Dermis microvascular lymphatic vessel endothelial cell (primary cell): Measurements from ENCODE around the gene RRBP1. TPM values are rescaled to one million over a fixed set of nuclear protein-coding genes. Genes with fewer than 3 reads are reported as not detected.

Experiments used
- DNase-seq, 2 donors: peaks; one replicate each; pipeline versions ENCODE4 v3.0.0 to v3.0.0-alpha.2; 2010; ENCODE audit warnings: low read depth in 2 of 2
- total RNA-seq: library from RNA; depleted of rRNA; stranded (reverse); fragments of >200 nt; gene quantifications from 2 replicates; pipeline ENCODE4 v1.2.1, GENCODE V29; 2014

Gene RRBP1
- total RNA-seq, 1 donor from 2014 or later, result 41.6 TPM

DNA sequence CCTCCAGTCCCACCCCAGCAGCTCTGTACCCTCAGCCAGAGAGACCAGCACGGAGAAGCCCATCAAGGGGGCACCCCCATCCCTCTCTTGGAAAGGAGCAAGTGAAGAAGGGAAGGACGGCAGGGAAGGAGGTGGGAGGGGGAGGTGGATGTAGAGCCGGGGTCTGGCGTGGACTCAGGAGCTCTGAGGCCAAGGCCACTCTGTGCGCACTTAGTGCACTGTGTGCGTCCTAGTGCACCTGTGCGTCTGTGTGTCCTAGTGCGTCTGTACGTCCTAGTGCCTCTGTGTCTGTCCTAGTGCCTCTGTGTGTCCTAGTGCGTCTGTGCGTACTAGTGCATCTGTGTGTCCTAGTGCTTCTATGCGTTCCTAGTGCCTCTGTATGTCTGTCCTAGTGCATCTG lies 58.0 kb downstream of the RRBP1 start:
- no peak for DNase-seq

DNA sequence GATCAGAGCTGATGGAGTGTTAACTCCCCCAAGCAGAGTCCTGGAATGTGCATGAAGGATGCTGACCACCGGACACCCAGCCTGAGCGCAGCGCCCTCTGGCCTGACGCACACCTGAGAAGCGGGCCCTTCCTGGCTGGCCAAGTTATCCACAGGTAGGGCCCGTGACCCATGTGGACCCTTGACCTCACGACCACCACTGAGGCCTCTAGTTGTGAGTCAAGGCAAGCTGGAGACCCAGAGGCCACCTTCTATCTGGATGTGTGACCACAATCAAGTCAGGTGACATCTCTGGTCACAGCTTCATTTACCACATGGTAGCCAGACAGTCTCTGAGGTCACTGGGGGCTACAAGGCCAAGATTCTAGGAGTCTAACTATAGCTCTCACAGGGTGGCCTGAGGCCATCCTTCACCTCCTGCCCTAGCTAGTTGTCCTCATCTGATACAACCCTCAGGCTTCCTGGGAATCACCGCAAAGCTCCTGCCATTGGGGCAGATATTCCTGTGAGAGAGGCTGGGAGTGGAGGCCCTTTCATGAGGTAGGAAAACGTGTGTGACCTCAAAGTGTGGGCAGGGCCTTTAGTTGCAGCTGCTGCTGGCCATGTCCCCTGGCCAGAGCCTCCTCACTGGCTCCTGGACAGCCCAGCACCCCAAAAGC lies 59.1 kb downstream of the RRBP1 start:
- DNase-seq, result no peak

DNA sequence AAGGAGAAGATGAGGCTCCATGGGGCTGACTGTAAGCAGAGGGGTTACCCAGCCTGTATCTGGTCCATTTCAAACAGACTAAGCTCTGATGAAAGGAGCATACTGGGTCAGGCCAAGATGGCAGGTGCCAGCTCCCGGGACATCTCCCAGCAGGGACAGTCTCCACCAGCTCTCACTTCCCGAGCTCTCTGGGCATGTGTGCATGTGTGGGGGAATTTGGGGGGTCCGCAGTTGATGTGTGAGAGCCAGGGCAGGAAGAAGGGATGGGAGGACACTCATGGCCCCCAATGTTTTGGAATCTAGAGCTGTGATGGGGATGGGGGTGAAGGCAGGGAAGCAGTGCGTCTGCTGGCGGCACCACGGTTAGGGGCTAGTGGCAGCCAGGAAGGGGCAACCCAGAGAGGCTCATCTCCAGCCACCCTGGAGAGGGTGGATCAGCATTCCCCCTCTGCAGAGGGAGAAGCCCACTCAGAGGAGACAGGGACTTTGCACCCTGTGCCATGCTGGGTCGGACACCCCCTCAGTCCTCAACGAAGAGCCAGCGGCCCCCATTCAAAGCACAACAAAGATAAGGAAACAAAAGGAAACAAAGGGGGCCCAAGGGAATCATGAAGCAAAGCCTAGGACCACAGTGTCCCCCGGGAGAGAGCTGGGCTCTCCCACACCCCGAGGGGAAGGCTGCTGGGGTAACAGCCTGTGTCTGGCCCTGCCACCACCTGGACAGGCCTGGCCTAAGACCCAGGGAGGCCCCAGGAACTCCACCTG lies 59.8 kb downstream of the RRBP1 start:
- DNase-seq, result no peak

DNA sequence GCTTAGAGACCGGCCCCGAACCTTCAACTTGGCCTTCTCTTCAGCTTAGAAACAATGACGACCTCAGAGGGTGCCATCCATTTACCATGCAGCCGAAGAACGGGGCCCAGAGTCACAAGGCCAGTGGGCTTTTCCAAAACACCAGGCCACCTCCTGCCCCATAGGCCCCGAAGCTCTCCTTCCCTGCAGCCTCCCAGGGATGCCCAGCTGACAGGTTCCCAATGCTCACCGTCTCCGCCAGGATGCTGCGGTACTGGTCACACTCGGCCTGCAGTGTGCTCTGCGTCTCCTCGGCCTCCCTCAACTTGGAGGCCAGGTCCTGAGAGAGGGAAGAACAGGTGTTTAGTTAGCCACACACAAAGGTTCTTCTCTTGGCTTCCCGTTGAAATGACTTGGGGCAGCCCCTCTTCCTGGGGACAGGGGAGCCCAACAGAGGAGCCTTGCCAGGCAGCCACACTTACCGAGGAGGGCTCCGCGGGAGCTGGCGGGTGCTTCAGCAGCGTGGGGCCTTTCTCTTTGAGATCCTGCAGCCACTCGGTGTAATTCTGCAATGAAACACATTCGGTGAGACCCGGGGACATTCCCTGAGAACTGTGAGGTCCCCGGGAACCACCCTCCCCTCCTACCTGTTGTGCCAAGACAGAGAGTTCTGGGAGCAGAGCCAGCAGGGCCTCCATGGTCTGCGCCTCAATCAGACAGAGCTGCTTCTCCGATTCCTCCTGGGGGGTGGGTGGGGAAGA lies 60.6 kb downstream of the RRBP1 start:
- DNase-seq, result no peak

DNA sequence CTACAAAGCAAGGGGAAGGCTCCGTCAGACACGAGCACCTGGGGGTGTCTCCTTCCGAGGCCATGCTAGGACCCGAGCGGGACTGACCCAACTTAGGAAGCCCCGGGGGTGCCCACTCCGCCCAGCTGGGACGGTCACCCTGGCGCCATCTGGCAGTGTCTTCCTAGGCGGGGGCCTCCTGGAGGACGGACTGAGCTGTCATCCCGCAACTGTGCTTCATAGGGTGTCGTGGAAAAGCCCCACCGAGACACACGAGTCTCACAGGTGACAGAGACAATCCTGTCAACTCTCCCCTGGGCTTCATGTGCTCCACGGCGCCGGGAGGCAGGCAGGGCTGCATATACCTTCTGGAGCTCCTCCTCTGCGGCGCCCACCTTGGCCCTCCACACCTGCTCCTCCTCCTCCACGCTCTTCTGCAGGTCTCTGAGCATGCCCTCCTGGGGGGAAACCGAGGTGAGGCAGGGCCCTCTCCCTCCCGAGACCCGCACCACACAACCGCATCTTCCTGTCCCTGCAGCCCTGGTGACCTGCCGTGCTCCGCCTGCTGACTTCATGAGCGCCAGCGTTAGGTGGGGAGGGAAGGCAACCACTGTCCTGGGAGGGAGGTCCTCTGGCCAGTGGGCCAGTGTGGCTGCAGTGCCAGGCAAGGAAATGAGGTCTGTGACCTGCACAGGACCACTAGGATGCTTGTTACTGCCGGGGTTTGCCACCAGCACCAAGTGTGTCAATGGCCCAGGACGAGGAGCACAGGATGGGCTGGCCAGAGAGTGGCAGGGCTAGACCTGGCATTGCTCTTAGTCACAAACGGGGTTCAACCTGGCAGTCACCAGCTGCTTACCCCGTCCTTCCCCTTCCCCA lies 61.4 kb downstream of the RRBP1 start:
- no peak for DNase-seq

GRCh38 chr20:17619351-17620093 lies 62.5 kb downstream of the RRBP1 start:
- no peak for DNase-seq

- DNase-seq, result no peak
These were observed 63.4 kb downstream of the RRBP1 start for GRCh38 chr20:17618673-17619013.

- DNase-seq, result no peak
These were observed 64.0 kb downstream of the RRBP1 start for GRCh38 chr20:17617868-17618672.

DNA sequence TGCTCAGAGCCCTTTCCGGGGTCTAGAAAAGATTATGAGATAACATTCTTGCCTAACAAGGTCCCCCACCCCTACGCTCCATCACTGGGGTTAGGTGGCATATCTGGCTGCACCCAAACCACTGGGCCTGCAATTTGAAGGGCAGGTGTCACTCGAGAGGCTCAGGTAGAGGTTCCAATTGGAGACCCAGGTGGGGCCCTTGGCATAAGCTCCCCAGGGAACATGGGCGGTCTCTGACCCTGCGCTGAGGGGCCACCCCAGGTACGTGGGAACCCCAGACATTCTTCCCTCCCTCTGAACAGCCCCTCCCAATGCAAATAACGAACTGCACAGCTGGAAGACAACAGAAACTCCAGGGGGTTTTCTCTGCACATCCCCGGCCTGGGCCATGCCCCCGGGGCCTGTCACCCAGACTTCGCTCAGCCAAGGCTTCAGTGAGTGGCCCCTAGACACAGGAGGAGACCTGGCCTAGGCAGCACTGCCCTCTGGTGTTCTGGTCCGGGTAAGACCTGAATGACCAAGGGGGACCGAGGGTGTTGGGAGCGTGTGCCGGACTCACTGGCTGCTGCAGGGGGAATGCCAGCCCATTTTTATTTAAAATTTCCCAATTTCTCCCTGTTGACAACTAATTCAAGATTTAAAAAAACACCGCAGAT lies 64.7 kb downstream of the RRBP1 start:
- peak; percentile 16 to 41 for DNase-seq

DNA sequence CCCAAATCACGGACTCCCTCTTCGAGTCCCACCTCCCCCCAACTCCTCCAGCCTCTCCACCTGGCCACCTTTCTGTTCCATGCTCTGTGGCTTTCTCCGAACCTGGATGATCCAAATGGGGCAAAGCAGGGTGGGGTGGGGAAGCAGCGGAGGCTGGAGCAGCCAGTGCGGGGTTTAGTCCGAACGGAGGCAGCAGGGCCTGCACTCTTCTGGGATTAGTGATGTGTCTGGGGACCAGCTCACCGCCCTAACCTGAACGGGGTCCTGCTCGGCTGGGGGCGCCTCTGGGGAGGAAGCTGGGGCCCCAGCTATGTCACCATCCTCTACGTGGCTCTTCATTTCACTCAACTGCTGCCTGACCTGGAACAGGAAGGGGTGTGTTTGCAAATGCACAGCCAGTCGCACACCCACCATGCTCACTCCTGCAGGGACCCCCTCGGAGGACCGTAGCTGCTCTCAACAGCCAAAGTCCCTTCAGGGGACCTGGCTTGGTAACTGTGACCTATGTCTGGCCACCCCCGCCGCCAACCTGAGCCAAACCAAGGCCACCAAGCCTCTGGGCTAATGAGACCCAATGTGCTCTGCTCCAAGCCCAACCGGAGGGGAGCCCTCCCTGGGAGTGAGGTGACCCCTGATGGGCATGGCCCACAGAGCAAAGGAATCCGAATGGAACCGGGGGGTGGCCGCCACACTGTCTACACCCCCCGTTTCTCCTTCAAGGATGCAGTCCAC lies 65.4 kb downstream of the RRBP1 start:
- DNase-seq, result no peak

DNA sequence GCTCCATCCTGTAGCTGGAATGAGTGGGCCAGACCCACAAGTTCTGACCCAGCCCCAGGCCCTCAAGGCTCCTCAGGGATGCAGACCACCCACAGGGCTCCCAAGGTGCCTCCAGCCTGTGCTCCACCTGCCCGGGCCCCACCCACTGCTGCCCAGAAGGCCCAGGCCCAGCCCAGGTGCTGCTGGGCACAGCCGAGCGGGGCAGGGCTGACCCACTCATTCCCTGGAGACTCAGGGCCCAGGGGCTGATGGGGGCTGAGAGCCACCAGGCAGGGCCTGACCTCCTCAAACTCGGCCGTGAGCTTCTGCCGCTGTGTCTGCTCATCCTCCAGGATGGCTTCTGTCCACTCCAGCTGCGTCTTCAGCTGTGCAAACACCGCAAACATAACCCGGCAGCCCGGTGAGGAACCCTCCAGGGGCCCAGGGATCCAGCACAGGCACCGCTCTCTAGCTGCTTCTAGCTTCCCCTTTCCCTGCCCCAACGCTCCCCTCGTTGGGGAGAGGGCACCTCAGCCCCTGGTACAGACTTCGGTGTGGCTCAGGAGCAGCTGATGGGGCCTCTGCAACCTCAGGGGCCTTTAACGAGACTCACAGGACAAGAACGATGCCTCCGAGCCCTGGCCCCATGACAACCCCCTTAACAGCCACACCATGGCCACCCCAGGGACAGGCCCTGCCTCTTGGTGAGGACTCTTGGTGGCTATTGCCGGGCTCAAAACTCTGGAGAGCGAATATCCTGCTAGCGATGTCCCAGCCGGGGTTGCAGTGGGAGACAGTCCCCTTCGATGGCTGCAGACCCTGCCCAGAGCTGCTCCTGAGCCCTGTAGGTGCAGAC lies 66.2 kb downstream of the RRBP1 start:
- no peak for DNase-seq

DNA sequence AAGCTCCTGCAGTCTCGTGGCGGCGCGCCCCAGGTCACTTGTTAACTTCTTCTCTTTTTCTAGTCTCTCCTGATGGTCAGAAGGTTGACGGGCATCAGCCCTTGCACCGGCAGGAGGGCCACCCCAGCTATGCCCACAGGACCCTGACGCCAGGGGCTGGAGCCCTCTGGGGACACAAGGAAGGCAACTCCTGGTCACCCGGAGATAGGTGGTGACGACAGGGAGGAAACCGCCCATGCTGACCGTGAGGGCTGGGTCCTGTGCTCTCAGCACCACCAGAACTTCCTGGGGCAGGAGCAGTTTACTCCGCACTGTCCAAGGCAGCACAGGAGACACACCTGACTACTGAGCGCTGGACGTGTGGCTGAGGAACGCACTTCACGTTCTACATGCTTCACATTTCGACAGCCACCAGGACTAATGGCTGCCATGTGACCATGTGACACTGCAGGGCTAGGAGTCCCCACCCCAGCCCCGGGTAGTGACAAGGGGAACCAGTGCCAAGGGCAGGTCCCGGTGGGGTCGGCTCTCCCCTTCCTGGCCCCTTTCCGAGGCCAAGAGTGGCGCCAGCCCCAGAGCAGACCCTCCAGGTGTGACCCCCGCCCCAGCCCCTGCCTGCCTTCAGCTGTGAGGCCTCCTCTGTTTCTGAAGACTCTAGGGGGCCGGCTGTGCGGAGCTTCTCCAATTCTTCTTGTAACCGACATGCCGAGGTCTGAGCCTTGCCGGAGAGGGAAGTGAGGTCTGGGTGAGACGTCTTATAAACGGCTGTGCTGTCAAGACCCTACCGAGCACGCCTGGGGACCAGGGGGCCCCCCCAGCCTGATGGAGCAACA lies 67.0 kb downstream of the RRBP1 start:
- no peak for DNase-seq

DNA sequence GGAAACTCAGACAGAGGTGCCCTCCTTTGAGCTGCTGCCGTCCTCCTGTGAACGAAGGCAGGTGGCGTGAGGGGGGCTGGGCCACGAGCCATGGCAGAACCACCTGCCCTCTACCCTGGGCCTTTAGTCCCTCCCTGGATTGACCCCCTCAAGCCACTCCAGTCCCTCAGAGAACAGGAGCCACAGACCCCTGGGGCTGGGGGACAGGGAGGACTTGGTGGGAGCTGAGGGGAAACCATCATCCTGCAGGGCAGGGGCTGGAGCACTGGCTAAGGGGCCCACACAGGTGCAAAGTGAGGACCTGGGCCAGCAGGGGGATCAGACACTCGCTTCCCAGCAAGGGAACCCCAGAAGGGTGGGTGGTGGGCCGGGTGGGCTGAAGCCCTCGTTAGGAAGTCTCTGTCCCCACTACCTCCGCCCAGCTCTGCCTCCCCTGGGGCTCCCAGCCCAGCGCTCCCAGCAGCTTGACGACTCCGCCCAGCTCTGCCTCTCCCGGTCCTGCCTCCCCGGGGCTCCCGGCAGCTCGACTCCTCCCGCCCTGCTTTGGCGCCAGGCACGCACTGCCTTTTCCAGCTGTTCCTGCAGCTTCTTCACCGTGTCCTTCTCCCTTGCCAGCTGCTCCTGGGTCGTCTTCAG lies 67.7 kb downstream of the RRBP1 start:
- DNase-seq, result no peak

DNA sequence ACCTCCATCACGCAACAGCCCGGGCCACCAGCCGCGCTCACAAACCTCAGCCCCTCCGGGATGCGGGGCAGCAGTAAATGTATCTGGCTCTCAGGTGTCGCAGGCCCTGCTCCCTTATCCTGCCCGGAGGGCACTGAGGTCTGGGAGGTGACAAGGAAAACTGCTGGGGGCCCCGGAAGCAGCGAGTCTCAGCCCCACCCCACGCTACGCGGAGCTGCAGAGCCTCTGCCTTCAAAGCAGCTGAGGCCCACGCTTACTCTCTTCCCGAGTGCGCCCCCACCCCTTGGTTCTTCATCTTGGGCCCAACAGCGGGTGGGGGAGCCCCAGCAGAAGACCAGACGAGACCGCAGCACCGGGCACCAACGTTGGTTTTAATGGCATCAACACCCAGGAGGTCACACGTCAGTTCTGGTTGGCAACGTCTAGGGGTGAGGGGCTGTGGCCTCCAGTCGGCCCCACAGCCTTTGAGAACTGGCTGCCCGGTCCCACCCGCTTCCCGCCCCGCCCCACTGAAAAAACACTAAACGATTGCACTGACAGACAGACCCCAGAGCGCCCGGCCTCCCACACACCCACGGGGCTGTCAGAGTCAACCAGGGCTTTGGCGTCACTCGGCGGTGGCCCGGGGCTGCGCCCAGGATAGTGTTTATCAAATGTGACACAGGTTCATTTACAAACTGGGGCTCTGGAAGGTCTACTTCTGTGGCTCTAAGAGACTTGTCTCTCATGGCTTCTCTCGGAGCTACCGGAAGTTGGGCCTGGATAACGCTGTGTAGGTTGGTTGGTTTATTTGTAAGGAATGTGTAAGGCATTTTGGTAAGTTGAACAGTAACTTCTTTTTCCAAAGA lies 68.5 kb downstream of the RRBP1 start:
- DNase-seq, result no peak

GRCh38 chr20:17612992-17613327 lies 69.1 kb downstream of the RRBP1 start:
- no peak for DNase-seq
